ENCODE measurements around the gene TEX14.
A peak's percentile ranks its signal among the peaks of the same experiment; 100 is the strongest.

GRCh38 chr17:58679263-58680037 lies 12.4 kb downstream of the TEX14 start:
- TF ChIP-seq, protein P1, sequence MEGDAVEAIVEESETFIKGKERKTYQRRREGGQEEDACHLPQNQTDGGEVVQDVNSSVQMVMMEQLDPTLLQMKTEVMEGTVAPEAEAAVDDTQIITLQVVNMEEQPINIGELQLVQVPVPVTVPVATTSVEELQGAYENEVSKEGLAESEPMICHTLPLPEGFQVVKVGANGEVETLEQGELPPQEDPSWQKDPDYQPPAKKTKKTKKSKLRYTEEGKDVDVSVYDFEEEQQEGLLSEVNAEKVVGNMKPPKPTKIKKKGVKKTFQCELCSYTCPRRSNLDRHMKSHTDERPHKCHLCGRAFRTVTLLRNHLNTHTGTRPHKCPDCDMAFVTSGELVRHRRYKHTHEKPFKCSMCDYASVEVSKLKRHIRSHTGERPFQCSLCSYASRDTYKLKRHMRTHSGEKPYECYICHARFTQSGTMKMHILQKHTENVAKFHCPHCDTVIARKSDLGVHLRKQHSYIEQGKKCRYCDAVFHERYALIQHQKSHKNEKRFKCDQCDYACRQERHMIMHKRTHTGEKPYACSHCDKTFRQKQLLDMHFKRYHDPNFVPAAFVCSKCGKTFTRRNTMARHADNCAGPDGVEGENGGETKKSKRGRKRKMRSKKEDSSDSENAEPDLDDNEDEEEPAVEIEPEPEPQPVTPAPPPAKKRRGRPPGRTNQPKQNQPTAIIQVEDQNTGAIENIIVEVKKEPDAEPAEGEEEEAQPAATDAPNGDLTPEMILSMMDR (IDR thresholded peaks at IDR 0.05), result no peak
- TF ChIP-seq POLR2AphosphoS5 (IDR thresholded peaks at IDR 0.05) (peak in 1 of 3 donors; percentile 27), EP300 (IDR thresholded peaks at IDR 0.05; ENCODE audit: low read depth) (no peak)

All from transverse colon (tissue), 4 donors.